ENCODE data around the gene MAML3. TPM values are rescaled to one million over a fixed set of nuclear protein-coding genes. Genes with fewer than 3 reads are reported as not detected.

MAML3 gene
- total and polyA plus RNA-seq, 9 donors, result 11.1 to 23.8 (median 14.9) TPM

GRCh38 chr4:139910106-139910505 is 243.9 kb downstream of the MAML3 start:
- H3K36me3 ChIP-seq, result no peaks in the 10 kb centered on the region
- DNase-seq, result no peak
- H3K9me3 ChIP-seq, result no peaks in the 10 kb centered on the region
- no peak overlapping the region for H3K27ac ChIP-seq
- intact Hi-C loops (cut with DNase I), result loop anchor here in 2 of 4 donors (5.0 to 10.0 kb wide), 4 partner anchors 173 to 345 kb away; partner anchors contain the start of gene MAML3 (in 2 of the 2)
- peaks cover 14% of the 10 kb centered on the region for H3K4me1 ChIP-seq (ENCODE audit: insufficient read depth)
- H3K27me3 ChIP-seq, result no peaks in the 10 kb centered on the region
- H3K4me3 ChIP-seq, result no peak overlapping the region
- no peak for TF ChIP-seq CTCF (IDR thresholded peaks at IDR 0.05)
- 86 to 94% (median 91%) methylated on average over 3 of the region's 3 CpGs for WGBS, 3 donors

DNA sequence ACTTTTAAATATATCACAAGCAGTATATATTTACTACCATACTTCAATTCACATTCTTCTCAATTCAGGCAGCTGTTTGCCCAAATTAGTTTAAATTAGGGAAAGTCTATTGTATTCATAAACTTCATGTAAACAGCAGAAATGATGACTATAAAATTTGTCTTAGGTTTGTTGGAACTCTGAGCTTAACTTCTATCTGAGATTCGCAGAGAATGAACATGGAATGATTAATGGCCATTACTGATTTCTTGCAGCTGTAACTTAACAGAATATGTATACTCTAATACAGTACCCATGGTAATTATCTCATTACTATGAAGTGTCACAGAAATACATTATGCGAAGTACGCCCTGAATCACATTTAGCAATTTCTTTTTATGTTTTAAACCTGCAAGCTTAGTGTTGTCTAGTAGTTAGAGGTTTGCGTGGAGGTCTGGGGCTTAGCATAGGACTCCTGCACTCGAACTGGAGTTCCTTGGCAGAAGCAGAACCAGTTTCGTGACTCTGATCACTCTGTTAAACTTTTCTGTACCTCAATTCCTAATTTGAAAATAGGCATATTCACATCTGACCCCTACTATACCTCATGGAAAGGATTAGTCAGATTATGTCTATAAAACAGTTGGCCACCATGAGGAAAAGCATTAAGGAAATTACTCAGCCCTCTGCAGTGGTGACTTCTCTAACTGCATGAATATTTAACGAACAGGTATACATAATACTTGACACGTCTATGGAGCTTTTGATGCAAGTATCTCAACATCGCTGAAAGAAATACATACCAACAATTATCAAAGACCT is 245.1 kb downstream of the MAML3 start:
- no peak for TF ChIP-seq CTCF (IDR thresholded peaks at IDR 0.05)
- no peak for TF ChIP-seq POLR2A (IDR thresholded peaks at IDR 0.05)
- no peak for TF ChIP-seq EP300 (IDR thresholded peaks at IDR 0.05)
- intact Hi-C loops (cut with DNase I), result loop anchor here in 1 of 4 donors (10.0 kb wide), 3 partner anchors 56 to 246 kb away; partner anchors contain the start of gene MAML3

GRCh38 chr4:139907001-139907809 is 246.8 kb downstream of the MAML3 start:
- Histone ChIP-seq H3K36me3 (no peaks in the 10 kb centered on the region), H3K27me3 (no peaks in the 10 kb centered on the region), H3K4me3 (no peak overlapping the region), H3K9me3 (no peaks in the 10 kb centered on the region), H3K4me1 (ENCODE audit: insufficient read depth) (peaks cover 2% of the 10 kb centered on the region), H3K27ac (peak overlapping the region in 1 of 2 donors; percentile 18)
- no peak for DNase-seq
- intact Hi-C loops (cut with DNase I), result loop anchor here in 1 of 4 donors (10.0 kb wide), 3 partner anchors 58 to 248 kb away; partner anchors contain the start of gene MAML3
- TF ChIP-seq CTCF (IDR thresholded peaks at IDR 0.05) (no peak), EP300 (IDR thresholded peaks at IDR 0.05) (no peak), POLR2A (IDR thresholded peaks at IDR 0.05) (no peak)

More for the DNA sequence above, 245.1 kb downstream of the MAML3 start:
- Histone ChIP-seq H3K27me3 (no peaks in the 10 kb centered on the region), H3K36me3 (no peaks in the 10 kb centered on the region), H3K27ac (no peak overlapping the region), H3K9me3 (no peaks in the 10 kb centered on the region), H3K4me3 (no peak overlapping the region), H3K4me1 (ENCODE audit: insufficient read depth) (peaks cover 8% of the 10 kb centered on the region)
- 78 to 93% (median 91%) methylated on average over 9 of the region's 9 CpGs for WGBS, 3 donors
- no peak for DNase-seq

- Histone ChIP-seq H3K4me3 (no peak overlapping the region), H3K9me3 (no peaks in the 10 kb centered on the region), H3K36me3 (no peaks in the 10 kb centered on the region), H3K4me1 (ENCODE audit: insufficient read depth) (peaks cover 4% of the 10 kb centered on the region), H3K27ac (no peak overlapping the region), H3K27me3 (no peaks in the 10 kb centered on the region)
- intact Hi-C loops (cut with DNase I), result loop anchor here in 1 of 4 donors (10.0 kb wide), 3 partner anchors 59 to 249 kb away; partner anchors contain the start of gene MAML3
- 94 to 97% (median 95%) methylated on average over 1 of the region's 1 CpG for WGBS, 3 donors
- DNase-seq, result no peak
- TF ChIP-seq POLR2A (IDR thresholded peaks at IDR 0.05) (no peak), EP300 (IDR thresholded peaks at IDR 0.05) (no peak), CTCF (IDR thresholded peaks at IDR 0.05) (no peak)
Measured at GRCh38 chr4:139905489-139905888, 248.5 kb downstream of the MAML3 start.
